ENCODE measurements around the gene RIOX2. TPM values are rescaled to one million over a fixed set of nuclear protein-coding genes. Genes with fewer than 3 reads are reported as not detected.

Gene RIOX2
- total and polyA plus RNA-seq, 2 of the 13 experiments (the other 11 are each of a cell fraction or from before 2014, with no cell fraction given) = 19.9 to 43.3 TPM

- TF ChIP-seq, protein P1, sequence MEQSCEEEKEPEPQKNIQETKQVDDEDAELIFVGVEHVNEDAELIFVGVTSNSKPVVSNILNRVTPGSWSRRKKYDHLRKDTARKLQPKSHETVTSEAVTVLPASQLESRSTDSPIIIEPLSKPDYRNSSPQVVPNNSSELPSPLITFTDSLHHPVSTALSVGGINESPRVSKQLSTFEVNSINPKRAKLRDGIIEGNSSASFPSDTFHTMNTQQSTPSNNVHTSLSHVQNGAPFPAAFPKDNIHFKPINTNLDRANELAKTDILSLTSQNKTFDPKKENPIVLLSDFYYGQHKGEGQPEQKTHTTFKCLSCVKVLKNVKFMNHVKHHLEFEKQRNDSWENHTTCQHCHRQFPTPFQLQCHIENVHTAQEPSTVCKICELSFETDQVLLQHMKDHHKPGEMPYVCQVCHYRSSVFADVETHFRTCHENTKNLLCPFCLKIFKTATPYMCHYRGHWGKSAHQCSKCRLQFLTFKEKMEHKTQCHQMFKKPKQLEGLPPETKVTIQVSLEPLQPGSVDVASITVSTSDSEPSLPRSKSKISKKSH (CRISPR knock-in tag; IDR thresholded peaks at IDR 0.05; ENCODE audit: borderline replicate concordance) = no peak
Measured at GRCh38 chr3:98002717-98003116, 30.5 kb upstream of the RIOX2 start (continued).

- H3K9ac ChIP-seq (ENCODE audit: insufficient read depth, low read depth, low read length) = no peak overlapping the region
- H4K20me1 ChIP-seq (ENCODE audit: insufficient read depth, low read length) = no peaks in the 10 kb centered on the region
- no peak overlapping the region for H3K27ac ChIP-seq (ENCODE audit: extremely low read length, insufficient read depth, low read length)
- no peak overlapping the region for H3K4me2 ChIP-seq (ENCODE audit: low read depth, low read length)
- DNase-seq (ENCODE audit: low spot score) (no peak), ATAC-seq (no peak), FAIRE-seq (no peak)
- peaks cover 18% of the 10 kb centered on the region for H3K4me1 ChIP-seq (ENCODE audit: insufficient read depth, low read length)
- ChIA-PET CTCF (ENCODE audit: low intra/inter-chr PET ratio, low total read pairs) (no interaction called here), POLR2A (interaction anchor here (1.7 kb wide), 1 partner anchor 10 kb away, joined by 3 read pairs; no protein-coding TSS in a partner anchor)
- H3K9me3 ChIP-seq (ENCODE audit: low read length) = no peaks in the 10 kb centered on the region
- in situ Hi-C loops (cut with HindIII; ENCODE audit: extremely low pct_ligation_motif_present, low pct_unique_long_range_greater_than_20kb) = no loop called here
- WGBS (ENCODE audit: low lambda C conversion rate) = 11% methylated on average over 1 of the region's 1 CpG
- no TSS peak for BruUV-seq (replicated peaks)
- no peaks in the 10 kb centered on the region for H3K27me3 ChIP-seq (ENCODE audit: control insufficient read depth in 1 of 2, insufficient read depth in 2 of 2, low read length in 2 of 2)
- H3K36me3 ChIP-seq (replicated peaks in 1 of 2; ENCODE audit: control insufficient read depth in 1 of 2, insufficient read depth in 2 of 2, low read length in 2 of 2) = no peaks in the 10 kb centered on the region
- intact Hi-C loops (cut with micrococcal nuclease; ENCODE audit: unreplicated experiment) = no loop called here
- H2AFZ ChIP-seq (ENCODE audit: low read length) = no peak overlapping the region
- no peak overlapping the region for H3K4me3 ChIP-seq (replicated peaks in 1 of 3; ENCODE audit: insufficient read depth in 1 of 3, low read depth in 2 of 3, low read length in 3 of 3)
- no peaks in the 10 kb centered on the region for H3K79me2 ChIP-seq (ENCODE audit: insufficient read depth, low read length)
- TF ChIP-seq ZNF343 (CRISPR knock-in tag; IDR thresholded peaks at IDR 0.05) (no peak), NFE2L1 (CRISPR knock-in tag; IDR thresholded peaks at IDR 0.05; ENCODE audit: borderline replicate concordance) (no peak), FOXJ3 (CRISPR knock-in tag; IDR thresholded peaks at IDR 0.05; ENCODE audit: borderline replicate concordance) (no peak), ZNF841 (CRISPR knock-in tag; IDR thresholded peaks at IDR 0.05; ENCODE audit: borderline replicate concordance) (no peak), FOXO1 (CRISPR knock-in tag; IDR thresholded peaks at IDR 0.05) (no peak), ARNT2 (CRISPR knock-in tag; IDR thresholded peaks at IDR 0.05; ENCODE audit: low read depth) (no peak), SOX6 (IDR thresholded peaks at IDR 0.05) (no peak), SOX6 (CRISPR knock-in tag; IDR thresholded peaks at IDR 0.05) (no peak), MAF1 (CRISPR knock-in tag; IDR thresholded peaks at IDR 0.05; ENCODE audit: borderline replicate concordance) (no peak), ZNF446 (CRISPR knock-in tag; IDR thresholded peaks at IDR 0.05) (no peak), ZBTB8A (CRISPR knock-in tag; IDR thresholded peaks at IDR 0.05; ENCODE audit: borderline replicate concordance, low read depth) (no peak), IKZF4 (CRISPR knock-in tag; IDR thresholded peaks at IDR 0.05; ENCODE audit: borderline replicate concordance, low read depth, not compliant biosample characterization) (no peak), ZNF501 (CRISPR knock-in tag; IDR thresholded peaks at IDR 0.05) (no peak), LCORL (IDR thresholded peaks at IDR 0.05) (no peak), LCORL (CRISPR knock-in tag; IDR thresholded peaks at IDR 0.05) (no peak), IRX3 (CRISPR knock-in tag; IDR thresholded peaks at IDR 0.05; ENCODE audit: borderline replicate concordance, low read depth) (no peak), MTF2 (CRISPR knock-in tag; IDR thresholded peaks at IDR 0.05; ENCODE audit: borderline replicate concordance) (no peak)
- TF ChIP-seq, protein P2, sequence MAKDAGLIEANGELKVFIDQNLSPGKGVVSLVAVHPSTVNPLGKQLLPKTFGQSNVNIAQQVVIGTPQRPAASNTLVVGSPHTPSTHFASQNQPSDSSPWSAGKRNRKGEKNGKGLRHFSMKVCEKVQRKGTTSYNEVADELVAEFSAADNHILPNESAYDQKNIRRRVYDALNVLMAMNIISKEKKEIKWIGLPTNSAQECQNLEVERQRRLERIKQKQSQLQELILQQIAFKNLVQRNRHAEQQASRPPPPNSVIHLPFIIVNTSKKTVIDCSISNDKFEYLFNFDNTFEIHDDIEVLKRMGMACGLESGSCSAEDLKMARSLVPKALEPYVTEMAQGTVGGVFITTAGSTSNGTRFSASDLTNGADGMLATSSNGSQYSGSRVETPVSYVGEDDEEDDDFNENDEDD (CRISPR knock-in tag; IDR thresholded peaks at IDR 0.05; ENCODE audit: borderline replicate concordance) = no peak
- TF ChIP-seq, protein P3, sequence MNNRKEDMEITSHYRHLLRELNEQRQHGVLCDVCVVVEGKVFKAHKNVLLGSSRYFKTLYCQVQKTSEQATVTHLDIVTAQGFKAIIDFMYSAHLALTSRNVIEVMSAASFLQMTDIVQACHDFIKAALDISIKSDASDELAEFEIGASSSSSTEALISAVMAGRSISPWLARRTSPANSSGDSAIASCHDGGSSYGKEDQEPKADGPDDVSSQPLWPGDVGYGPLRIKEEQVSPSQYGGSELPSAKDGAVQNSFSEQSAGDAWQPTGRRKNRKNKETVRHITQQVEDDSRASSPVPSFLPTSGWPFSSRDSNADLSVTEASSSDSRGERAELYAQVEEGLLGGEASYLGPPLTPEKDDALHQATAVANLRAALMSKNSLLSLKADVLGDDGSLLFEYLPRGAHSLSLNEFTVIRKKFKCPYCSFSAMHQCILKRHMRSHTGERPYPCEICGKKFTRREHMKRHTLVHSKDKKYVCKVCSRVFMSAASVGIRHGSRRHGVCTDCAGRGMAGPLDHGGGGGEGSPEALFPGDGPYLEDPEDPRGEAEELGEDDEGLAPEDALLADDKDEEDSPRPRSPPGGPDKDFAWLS (CRISPR knock-in tag; IDR thresholded peaks at IDR 0.05; ENCODE audit: borderline replicate concordance) = no peak
Measured at GRCh38 chr3:97999994-98000393, 27.8 kb upstream of the RIOX2 start.

Measured in HepG2 (cell line).